Measurements from ENCODE around the gene CHRNA4.
"Not testable (repeated sequence)": the region's sequence is repeated elsewhere in the genome, so short reads cannot be mapped to it uniquely, and the experiment has no call there.

DNA sequence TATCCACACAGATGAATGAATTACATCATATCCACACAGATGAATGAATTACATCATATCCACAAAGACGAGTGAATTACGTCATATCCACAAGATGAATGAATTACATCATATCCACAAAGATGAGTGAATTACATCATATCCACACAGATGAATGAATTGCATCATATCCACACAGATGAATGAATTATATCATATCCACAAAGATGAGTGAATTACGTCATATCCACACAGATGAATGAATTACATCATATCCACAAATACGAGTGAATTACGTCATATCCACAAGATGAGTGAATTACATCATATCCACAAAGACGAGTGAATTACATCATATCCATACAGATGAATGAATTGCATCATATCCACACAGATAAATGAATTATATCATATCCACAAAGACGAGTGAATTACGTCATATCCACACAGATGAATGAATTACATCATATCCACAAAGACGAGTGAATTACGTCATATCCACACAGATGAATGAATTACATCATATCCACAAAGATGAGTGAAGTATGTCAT is 20.9 kb downstream of the CHRNA4 start:
- TF ChIP-seq CTCF (IDR thresholded peaks at IDR 0.05); POLR2A (IDR thresholded peaks at IDR 0.05); POLR2AphosphoS5 (IDR thresholded peaks at IDR 0.05); EP300 (IDR thresholded peaks at IDR 0.05; ENCODE audit: low read depth): not testable (repeated sequence)
